ENCODE measurements around the gene NCKAP5. TPM values are rescaled to one million over a fixed set of nuclear protein-coding genes. Genes with fewer than 3 reads are reported as not detected.

NCKAP5 gene
- total RNA-seq, 1 experiment from 2014 or later = 8.5 TPM

DNA sequence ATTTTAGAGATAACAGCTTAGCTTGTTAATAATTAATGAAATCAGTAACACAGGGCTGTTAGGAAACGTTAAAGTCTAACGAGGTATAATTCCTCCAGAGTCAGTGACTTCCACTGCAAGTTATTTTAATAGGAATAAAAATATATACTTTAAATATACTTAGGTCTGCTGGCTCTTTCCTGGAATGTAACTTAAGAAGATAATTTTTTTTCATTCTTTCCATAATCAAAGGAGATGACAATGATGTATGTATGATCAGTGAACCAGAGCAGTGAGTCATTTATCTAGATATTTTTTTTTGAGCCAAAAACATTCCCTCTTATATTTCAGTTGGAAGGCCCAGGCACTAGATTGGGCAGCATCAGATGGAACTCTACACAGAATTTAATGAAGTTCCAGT, 794.1 kb downstream of the NCKAP5 start:
- in situ Hi-C loops (cut with HindIII; ENCODE audit: low pct_unique_long_range_greater_than_20kb, low sequenced_read_pairs) = no loop called here
- DNase-seq (ENCODE audit: low read depth, low spot score) = no peak

DNA sequence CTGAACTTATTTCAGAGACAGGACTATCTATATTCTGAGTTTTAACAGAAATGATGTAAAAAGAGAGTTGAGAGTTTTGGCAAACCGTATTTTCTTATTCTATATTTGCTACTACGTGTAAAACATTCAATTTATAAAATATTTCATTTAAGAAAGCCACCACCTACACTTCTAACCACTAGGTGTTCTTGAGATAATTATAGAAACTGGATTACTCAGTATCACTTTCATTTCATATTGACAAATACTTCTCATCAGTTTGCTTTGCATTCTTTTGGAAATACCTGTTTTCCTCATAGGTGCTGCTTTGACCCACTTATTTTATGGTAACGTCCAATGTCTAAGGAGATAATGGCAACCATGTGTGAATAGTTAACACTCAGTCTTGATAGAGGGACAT, 794.9 kb downstream of the NCKAP5 start:
- DNase-seq (ENCODE audit: low read depth, low spot score) = no peak
- in situ Hi-C loops (cut with HindIII; ENCODE audit: low pct_unique_long_range_greater_than_20kb, low sequenced_read_pairs) = no loop called here

DNA sequence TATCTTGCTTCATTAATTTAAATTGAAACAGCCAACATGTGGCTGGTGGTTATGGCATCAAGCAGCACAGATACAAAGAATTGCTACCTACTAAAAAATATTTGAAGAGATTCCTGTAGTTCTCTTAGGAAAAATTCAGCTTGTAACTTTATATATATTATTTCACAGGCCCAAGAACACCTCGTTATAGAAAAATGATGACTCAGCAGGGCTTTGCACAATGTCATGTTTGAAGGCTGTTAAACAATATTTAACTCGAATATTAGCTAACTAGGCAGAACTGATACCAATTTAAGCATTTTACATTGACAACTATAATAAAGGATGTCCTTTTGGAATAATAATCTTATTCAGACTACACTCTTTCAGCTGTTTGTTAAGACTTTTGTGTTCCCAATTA, 795.9 kb downstream of the NCKAP5 start:
- in situ Hi-C loops (cut with HindIII; ENCODE audit: low pct_unique_long_range_greater_than_20kb, low sequenced_read_pairs) = no loop called here
- DNase-seq (ENCODE audit: low read depth, low spot score) = no peak

DNA sequence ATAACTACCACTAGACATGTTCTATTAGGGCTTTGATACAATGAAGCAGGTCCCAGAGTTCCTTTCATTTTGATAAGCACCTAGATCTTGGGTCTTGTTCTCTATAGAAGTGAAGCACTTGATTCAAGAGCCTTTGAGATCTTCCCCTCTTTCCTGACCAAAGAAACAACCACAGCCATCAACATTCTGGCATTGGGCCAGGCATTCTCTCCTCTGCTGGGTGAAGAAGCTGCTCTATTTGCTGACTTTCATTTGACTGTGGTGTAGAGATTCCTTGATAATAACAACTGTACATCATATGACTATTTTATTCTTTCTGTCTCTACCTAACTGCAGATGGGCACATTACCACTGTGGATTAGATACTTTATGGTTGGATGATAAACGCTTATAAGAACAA, 801.7 kb downstream of the NCKAP5 start:
- no peak for DNase-seq (ENCODE audit: low read depth, low spot score)
- in situ Hi-C loops (cut with HindIII; ENCODE audit: low pct_unique_long_range_greater_than_20kb, low sequenced_read_pairs) = no loop called here

DNA sequence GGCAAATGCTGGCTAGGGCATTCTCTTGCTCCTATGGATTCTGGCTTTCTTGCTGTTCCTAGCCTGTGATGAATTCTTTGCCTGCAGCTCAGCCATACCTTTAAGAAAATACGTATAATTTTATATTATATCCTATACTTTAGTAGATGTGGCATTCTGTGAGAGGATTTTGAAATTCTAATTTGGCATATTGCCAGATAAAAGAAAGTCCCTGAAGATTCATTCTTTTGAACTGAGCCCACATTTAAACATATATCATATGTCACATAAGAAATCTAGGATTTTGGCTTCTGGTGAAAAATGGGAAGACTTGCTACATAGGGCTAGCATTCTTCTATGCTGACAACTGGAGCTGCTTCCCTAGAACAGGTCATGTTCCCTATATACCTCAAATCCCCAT, 806.8 kb downstream of the NCKAP5 start:
- no peak for DNase-seq (ENCODE audit: low read depth, low spot score)
- in situ Hi-C loops (cut with HindIII; ENCODE audit: low pct_unique_long_range_greater_than_20kb, low sequenced_read_pairs) = no loop called here

DNA sequence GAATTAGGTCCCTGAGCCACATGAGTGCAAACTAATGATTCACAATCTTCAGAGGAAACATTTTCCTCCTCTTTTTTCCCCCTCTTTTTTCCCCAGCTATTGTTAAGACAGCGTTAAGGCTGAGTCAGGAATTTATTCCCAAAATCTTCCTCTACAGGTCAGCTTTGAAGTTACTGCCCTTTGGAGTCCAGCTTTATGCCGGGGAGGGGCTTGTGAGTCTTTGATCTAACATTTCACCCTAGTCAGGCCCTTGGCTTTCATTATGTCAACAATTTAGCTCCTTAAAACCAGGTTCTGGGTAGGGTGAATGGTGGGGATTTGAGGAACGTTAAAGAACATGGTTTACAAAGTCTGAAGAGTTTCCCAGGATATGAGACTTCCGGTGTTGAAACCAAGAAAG, 807.3 kb downstream of the NCKAP5 start:
- no peak for DNase-seq (ENCODE audit: low read depth, low spot score)
- in situ Hi-C loops (cut with HindIII; ENCODE audit: low pct_unique_long_range_greater_than_20kb, low sequenced_read_pairs) = no loop called here

DNA sequence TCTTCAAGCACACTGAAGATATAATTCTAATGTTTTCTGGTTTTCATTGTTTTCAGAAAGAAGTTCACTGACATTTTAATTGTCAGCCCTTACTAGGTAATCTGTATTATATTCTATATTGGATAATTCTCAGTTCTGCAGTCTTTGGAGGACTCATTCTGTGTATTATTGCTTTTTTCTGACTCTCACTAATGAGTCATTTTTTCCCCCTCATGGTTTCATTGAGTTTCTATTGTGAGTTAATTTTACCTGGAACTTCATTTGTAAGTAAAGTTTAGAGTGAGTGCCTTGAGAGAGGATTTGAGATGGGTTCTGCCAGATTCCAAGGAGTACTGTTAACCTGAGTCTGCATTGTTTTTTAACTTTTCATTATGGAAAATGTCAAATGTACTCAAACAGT, 807.9 kb downstream of the NCKAP5 start:
- no peak for DNase-seq (ENCODE audit: low read depth, low spot score)
- in situ Hi-C loops (cut with HindIII; ENCODE audit: low pct_unique_long_range_greater_than_20kb, low sequenced_read_pairs) = no loop called here

DNA sequence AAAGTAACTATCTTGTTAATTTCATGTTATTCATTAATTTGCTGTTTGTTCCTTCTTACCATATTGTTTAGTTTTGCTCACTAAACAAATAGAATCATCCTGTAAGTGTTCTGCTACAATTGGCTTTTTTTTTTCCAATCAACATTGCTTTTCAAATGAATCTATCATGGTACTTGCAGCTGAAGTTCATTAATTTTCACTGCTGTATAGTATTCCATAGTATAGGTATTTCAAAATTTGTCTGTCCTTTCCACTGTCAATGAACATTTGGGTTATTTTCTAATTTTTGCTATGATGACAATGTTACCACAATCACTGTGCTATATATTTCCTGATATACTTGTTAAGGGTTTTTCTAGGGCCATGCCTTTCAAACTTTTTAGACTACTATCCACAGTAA, 809.3 kb downstream of the NCKAP5 start:
- no peak for DNase-seq (ENCODE audit: low read depth, low spot score)
- in situ Hi-C loops (cut with HindIII; ENCODE audit: low pct_unique_long_range_greater_than_20kb, low sequenced_read_pairs) = no loop called here

DNA sequence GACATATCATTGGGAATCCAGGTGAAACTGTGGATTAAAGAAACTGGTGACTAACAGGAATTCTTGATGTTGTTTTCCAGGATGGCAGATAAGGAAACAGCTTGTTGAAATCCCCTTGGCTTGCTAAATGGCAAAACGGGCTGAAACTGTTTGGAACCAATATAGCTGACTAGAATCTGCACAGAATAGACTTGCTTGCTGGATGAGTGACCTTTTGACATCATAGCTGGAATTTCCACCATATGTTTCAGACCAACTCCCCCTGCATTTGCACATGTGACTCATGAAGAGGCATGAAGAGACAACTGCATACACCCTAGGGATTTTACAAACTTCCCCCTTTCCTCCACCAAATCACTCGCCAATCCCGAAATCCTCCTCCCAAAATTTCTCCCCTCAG, 810.6 kb downstream of the NCKAP5 start:
- DNase-seq (ENCODE audit: low read depth, low spot score) = no peak
- in situ Hi-C loops (cut with HindIII; ENCODE audit: low pct_unique_long_range_greater_than_20kb, low sequenced_read_pairs) = no loop called here

DNA sequence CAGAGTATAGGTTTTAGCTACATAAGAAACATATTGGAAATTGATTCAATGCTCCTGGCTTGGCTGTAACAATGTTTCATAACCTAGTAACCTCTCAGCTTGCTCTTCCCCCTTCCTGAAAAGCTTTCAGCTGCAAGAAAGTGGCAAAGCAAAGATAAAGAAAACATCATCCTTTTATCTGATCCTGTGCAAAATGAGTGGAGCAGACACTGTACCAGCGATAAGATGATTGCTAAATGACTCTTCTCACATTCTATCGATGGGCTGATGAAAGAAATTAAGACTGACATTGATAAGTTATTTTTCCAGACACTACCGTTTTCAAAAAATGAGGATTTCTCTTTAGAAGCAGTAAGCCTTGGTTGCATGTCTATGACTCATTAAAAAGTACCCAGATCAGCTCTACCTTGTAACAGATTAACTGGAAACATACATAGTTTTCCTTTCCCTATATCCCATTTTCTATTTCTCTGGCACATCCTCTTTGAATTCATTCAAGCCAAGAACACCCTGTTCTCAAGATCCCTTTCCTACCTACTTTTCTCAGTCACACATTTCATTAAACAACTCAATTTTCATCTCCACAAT, 811.2 kb downstream of the NCKAP5 start:
- in situ Hi-C loops (cut with HindIII; ENCODE audit: low pct_unique_long_range_greater_than_20kb, low sequenced_read_pairs) = no loop called here
- no peak for DNase-seq (ENCODE audit: low read depth, low spot score)

DNA sequence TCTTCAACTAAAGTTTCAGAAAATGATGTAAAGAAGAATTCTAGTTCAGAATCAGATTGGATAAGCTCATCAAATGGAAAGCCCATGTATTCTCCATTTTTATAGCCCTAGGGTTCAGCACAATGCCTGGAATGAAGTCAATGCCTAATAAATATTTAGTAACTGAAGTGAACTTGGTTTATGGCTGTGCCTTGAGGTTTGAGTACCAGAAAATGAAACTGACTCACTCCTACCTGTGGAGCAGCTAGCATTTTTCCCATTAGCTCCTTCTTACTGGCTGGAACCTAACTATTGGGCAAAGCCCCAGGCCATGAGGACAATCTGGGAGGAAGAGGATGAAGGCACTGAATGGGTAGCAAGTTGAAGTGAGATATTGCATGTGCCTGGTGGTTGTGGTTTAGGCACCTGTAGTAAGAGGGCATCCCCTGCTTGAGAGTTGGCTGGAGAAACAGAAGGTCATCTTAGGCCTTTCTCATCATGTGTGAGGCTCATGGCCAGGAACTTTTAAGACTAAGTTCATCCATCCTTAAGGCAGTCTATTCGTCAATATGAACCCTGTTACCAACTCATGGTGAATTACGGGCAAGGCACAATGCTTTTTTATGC, 813.3 kb downstream of the NCKAP5 start:
- in situ Hi-C loops (cut with HindIII; ENCODE audit: low pct_unique_long_range_greater_than_20kb, low sequenced_read_pairs) = no loop called here
- DNase-seq (ENCODE audit: low read depth, low spot score) = no peak

DNA sequence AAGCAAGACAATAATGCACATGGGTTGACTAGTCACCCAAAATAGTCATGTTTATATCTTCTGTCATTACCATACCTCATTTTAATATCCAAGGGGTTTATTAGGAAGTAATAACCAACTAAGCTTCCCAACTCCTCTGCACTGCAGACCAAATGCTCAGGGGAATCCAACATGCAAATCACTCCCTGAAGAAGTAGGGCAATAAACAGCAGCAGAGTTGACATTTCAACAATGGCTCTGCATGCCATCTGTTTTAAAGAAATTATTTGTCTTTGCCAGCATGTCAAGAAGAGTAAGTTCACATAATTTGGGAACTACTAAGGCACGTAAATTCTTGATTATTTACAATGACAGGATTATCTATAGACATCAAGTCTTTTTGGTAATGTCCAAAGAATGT, 813.9 kb downstream of the NCKAP5 start:
- DNase-seq (ENCODE audit: low read depth, low spot score) = no peak
- in situ Hi-C loops (cut with HindIII; ENCODE audit: low pct_unique_long_range_greater_than_20kb, low sequenced_read_pairs) = no loop called here

DNA sequence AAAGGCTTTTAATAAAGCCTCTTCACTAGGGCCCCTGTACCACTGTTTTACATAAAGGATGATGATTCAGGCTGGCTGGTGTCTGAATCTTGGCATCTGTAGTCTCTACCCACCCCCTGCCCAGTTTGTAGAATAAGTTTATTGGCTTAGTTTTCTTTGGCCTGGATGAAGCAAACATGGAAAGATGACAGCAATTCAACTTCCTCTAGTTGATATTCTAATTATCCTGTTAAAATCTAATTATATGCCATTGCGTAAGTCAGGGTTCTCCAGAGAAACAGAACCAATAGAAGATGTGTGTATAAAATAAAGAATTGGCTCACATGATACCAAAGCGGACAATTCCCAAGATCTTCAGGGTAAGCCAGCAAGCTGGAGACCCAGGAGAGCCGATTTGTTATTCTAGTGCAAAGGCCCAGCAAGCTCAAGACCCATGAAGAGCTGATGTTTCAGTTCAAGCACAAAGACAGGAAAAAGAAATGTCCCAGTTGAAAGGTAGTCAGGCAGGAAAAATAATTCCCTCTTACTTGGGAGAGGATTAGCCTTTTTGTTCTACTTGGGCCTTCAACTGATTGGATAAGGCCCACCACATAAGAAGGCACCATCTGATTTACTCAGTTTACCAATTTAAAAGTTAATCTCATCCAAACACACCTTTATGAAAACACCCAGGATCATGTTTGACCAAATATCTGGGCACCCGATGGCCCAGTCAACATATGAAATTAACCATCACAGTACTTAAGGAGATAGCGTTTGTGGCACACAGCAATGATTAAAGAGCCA, 815.6 kb downstream of the NCKAP5 start:
- in situ Hi-C loops (cut with HindIII; ENCODE audit: low pct_unique_long_range_greater_than_20kb, low sequenced_read_pairs) = no loop called here
- no peak for DNase-seq (ENCODE audit: low read depth, low spot score)

DNA sequence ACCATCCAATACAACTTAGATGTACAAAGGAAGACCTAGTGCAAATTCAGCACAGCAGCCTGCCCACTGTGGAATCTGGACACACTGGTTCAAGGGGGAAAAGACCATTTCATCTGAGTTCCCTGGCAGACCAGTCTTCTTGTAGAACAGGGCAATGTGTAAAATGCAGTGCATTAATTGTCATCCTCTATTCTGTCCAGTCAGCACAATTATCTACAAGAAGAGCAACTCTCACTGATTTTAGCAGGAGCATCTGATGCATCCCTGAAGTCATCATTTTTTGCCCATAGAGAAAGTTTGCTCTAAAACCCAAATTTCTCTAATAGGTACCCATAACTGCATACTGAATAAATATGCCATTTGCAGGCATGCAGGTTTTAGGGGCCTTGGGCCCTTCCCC, 816.4 kb downstream of the NCKAP5 start:
- DNase-seq (ENCODE audit: low read depth, low spot score) = no peak
- in situ Hi-C loops (cut with HindIII; ENCODE audit: low pct_unique_long_range_greater_than_20kb, low sequenced_read_pairs) = no loop called here

DNA sequence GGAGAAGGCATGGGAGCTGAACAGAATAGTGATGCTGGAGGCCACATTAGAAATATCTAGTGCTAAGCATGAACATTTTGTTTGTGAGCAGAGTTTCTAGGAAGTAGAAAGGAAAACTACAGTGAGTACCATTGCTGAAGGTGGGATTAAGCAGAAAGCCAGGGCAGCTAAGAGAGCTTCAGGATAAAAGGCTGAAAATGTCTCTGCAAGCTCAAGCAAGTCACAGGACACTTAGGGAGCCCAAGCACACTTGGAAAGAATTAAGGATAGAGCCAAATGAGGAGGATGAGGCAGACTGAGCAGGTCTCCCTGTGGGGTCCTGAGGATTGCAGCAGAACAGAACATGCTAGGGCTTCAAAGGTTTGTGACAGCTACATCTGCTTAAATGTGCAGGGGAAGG, 817.7 kb downstream of the NCKAP5 start:
- DNase-seq (ENCODE audit: low read depth, low spot score) = no peak
- in situ Hi-C loops (cut with HindIII; ENCODE audit: low pct_unique_long_range_greater_than_20kb, low sequenced_read_pairs) = no loop called here

DNA sequence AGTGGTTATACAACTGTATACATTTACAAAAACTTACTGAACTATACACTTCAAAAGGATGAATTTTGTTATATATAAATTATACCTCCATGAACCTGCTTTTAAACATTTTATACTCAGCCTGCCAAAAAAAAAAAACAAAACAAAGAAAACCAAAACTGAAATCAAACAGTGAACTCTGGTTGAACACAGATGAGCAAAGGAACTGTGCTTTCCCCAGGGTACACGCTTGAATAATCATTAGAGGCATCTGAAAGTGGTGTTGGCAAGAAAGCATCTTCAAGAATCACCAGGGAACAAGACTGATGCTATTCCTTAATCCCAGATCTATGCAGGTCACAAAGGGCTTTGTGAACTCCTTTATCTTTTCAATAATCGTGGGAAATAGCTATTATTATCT, 821.2 kb downstream of the NCKAP5 start:
- DNase-seq (ENCODE audit: low read depth, low spot score) = no peak
- in situ Hi-C loops (cut with HindIII; ENCODE audit: low pct_unique_long_range_greater_than_20kb, low sequenced_read_pairs) = no loop called here

DNA sequence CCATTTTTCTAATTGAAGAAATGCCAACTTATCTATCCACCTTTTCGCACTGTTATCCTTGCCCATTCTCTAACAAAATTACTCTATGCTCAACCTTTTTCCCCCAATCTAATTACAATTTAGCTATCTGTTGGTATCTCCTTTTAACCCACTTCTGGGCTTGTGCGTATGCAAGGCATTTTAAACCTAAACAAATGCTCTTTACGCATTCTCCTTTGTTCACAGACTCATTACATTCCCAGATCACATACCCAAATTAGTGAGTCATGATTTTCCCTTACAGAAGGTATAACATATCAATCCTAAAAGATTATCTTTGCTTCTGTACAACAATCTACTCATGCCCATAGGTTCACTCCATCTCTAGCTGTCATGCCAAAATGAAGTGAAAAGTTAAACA, 826.5 kb downstream of the NCKAP5 start:
- DNase-seq (ENCODE audit: low read depth, low spot score) = no peak
- in situ Hi-C loops (cut with HindIII; ENCODE audit: low pct_unique_long_range_greater_than_20kb, low sequenced_read_pairs) = no loop called here

DNA sequence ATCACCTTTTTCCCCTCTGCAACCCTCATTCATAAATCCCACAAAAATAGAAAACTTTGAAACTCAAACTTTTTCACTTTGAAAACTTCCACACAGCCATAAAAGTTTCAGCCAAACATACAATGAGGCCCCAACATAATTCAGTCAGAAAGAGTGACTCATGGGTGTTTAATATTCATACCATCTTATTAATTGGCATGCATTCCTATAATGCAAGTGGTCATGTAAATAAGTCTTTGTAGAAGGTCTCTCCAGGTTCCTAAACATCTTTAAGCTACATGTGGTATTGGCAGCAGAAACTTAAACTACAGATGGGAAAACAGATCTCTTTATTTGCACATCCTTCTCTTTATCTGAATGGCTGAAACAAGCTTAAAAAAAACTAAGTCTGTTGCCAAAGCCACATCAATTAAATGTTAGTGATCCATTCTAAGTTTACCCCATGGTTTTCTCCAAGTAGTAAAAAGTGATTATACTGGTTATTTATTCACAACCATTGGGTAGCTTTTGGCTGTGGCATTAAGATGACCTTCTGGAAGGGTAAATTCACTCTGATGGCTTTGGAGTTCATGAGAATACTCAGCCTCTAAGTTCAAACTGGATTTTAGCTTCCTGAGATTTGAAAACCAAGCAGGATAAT, 828.1 kb downstream of the NCKAP5 start:
- DNase-seq (ENCODE audit: low read depth, low spot score) = no peak
- in situ Hi-C loops (cut with HindIII; ENCODE audit: low pct_unique_long_range_greater_than_20kb, low sequenced_read_pairs) = no loop called here

DNA sequence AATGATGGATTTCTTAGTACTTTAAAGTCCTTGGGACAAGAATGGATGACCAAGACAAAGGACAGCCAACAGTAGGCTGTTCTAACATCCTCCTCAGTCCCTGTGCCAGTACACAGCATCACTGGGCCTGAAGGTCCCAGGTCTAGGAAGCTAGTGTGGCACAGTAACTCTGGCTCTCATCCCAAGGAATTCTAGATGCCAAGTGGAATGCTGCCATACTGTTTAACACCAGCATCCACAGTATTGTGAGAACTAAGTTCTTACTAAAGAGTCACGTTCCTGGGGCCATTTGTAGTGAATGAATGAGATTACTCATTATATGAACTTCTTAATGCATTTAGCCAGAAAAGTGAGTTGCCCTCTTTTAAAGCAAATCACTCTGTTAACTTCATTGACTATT, 830.0 kb downstream of the NCKAP5 start:
- no peak for DNase-seq (ENCODE audit: low read depth, low spot score)
- in situ Hi-C loops (cut with HindIII; ENCODE audit: low pct_unique_long_range_greater_than_20kb, low sequenced_read_pairs) = no loop called here
